Nephron (organoid): ENCODE data around the gene SFRP4.

Experiments
- H3K27ac Mint-ChIP-seq, 3 experiments: 2 replicates each; pipeline ENCODE4 v1.8.0; 2020; ENCODE audit warnings: mixed read lengths in 3 of 3, mild to moderate bottlenecking in 2 of 3, moderate library complexity in 1 of 3
- H3K27me3 Mint-ChIP-seq: 2 replicates; pipeline ENCODE4 v1.8.0; 2021; ENCODE audit warnings: low read depth, mild to moderate bottlenecking, moderate library complexity, mixed read lengths
- H3K36me3 Mint-ChIP-seq: 2 replicates; pipeline ENCODE4 v1.8.0; 2020; ENCODE audit warnings: low read depth, mixed read lengths
- H3K4me1 Mint-ChIP-seq: 2 replicates; pipeline ENCODE4 v1.8.0; 2020; ENCODE audit warnings: mixed read lengths
- H3K4me3 Mint-ChIP-seq, 3 experiments: 2 replicates each; pipeline ENCODE4 v1.8.0; 2020; ENCODE audit warnings: mild to moderate bottlenecking in 3 of 3, mixed read lengths in 3 of 3, moderate library complexity in 2 of 3
- H3K9me3 Mint-ChIP-seq: 2 replicates; pipeline ENCODE4 v1.8.0; 2020; ENCODE audit warnings: mixed read lengths
- CTCF ChIP-seq, 3 experiments: fragments of 200-600 bp; sonication (generic); IDR thresholded peaks; one replicate each; pipeline ENCODE4 v1.5.0; 2021; ENCODE audit warnings: antibody characterized with exemption in 3 of 3; ENCODE audit not compliant: unreplicated experiment in 3 of 3

SFRP4 gene

GRCh38 chr7:37916673-37917660 lies at the start of gene SFRP4:
Gene SFRP4 (minus strand): TSS chr7:37916817. CDS start chr7:37916537, 280 bp downstream.
- Mint-ChIP-seq H3K4me1 (peaks cover 40% of the 10 kb centered on the region), H3K27ac (peak within 1 kb of the TSS; percentile 53 to 95 (median 83)), H3K27me3 (peaks cover 41% of the 10 kb centered on the region), H3K9me3 (no peaks in the 10 kb centered on the region), H3K4me3 (peak within 1 kb of the TSS; percentile 77 to 80 (median 79)), H3K36me3 (no peaks in the 10 kb centered on the region)
- peak; percentile 62 to 75 (median 72) for TF ChIP-seq CTCF (IDR thresholded peaks at IDR 0.05; ENCODE audit: unreplicated experiment in 3 of 3)

- Mint-ChIP-seq H3K36me3 (no peaks in the 10 kb centered on the region), H3K27me3 (peaks cover 3% of the 10 kb centered on the region), H3K4me1 (peaks cover 6% of the 10 kb centered on the region), H3K9me3 (no peaks in the 10 kb centered on the region), H3K4me3 (no peak overlapping the region), H3K27ac (no peak overlapping the region)
- TF ChIP-seq CTCF (IDR thresholded peaks at IDR 0.05; ENCODE audit: unreplicated experiment in 3 of 3): no peak
These were observed 47.6 kb upstream of the SFRP4 start for GRCh38 chr7:37964196-37964595.

GRCh38 chr7:37961251-37961650 lies 44.6 kb upstream of the SFRP4 start:
- H3K27me3 Mint-ChIP-seq: peaks cover 3% of the 10 kb centered on the region

GRCh38 chr7:37960483-37960882 lies 43.9 kb upstream of the SFRP4 start:
- Mint-ChIP-seq H3K27me3 (peaks cover 3% of the 10 kb centered on the region), H3K36me3 (no peaks in the 10 kb centered on the region), H3K9me3 (no peaks in the 10 kb centered on the region), H3K4me1 (no peaks in the 10 kb centered on the region), H3K27ac (no peak overlapping the region), H3K4me3 (no peak overlapping the region)
- no peak for TF ChIP-seq CTCF (IDR thresholded peaks at IDR 0.05; ENCODE audit: unreplicated experiment in 3 of 3)

More at GRCh38 chr7:37961251-37961650, 44.6 kb upstream of the SFRP4 start:
- no peaks in the 10 kb centered on the region for H3K4me1 Mint-ChIP-seq
- H3K27ac Mint-ChIP-seq: peak overlapping the region in 1 of 3 experiments; percentile 41
- H3K4me3 Mint-ChIP-seq: no peak overlapping the region
- no peak for TF ChIP-seq CTCF (IDR thresholded peaks at IDR 0.05; ENCODE audit: unreplicated experiment in 3 of 3)
- no peaks in the 10 kb centered on the region for H3K36me3 Mint-ChIP-seq
- H3K9me3 Mint-ChIP-seq: no peaks in the 10 kb centered on the region

- no peak for TF ChIP-seq CTCF (IDR thresholded peaks at IDR 0.05; ENCODE audit: unreplicated experiment in 3 of 3)
- no peaks in the 10 kb centered on the region for H3K36me3 Mint-ChIP-seq
- H3K4me1 Mint-ChIP-seq: no peaks in the 10 kb centered on the region
- no peaks in the 10 kb centered on the region for H3K9me3 Mint-ChIP-seq
- no peak overlapping the region for H3K27ac Mint-ChIP-seq
- no peak overlapping the region for H3K4me3 Mint-ChIP-seq
- no peaks in the 10 kb centered on the region for H3K27me3 Mint-ChIP-seq
These were observed 40.8 kb upstream of the SFRP4 start for GRCh38 chr7:37957221-37957970.
